Retinal pigment epithelial cell (primary cell): ENCODE results near the gene C4BPB.

Source experiments
- DNase-seq: peaks from one replicate; pipeline ENCODE4 v3.0.0-alpha.2; 2010; ENCODE audit warnings: low read depth
- H3K4me3 ChIP-seq: 2 replicates; pipeline ENCODE4 v1.5.1; 2011; ENCODE audit warnings: mild to moderate bottlenecking, low read length, control low read depth, moderate library complexity
- CTCF ChIP-seq: conservative IDR thresholded peaks from 2 replicates; pipeline ENCODE4 v1.5.1; 2011; ENCODE audit warnings: low read depth, low read length, control low read depth, inconsistent platforms

C4BPB gene

GRCh38 chr1:207097871-207098324 is 9.2 kb downstream of the C4BPB start:
- no peak for DNase-seq
- no peak overlapping the region for H3K4me3 ChIP-seq
- no peak for TF ChIP-seq CTCF

- no peak for TF ChIP-seq CTCF
- no peak overlapping the region for H3K4me3 ChIP-seq
- DNase-seq: no peak
Observed at GRCh38 chr1:207101720-207102119, 13.1 kb downstream of the C4BPB start.

- TF ChIP-seq CTCF: no peak
- no peak for DNase-seq
- no peak overlapping the region for H3K4me3 ChIP-seq
Observed at GRCh38 chr1:207102146-207102545, 13.5 kb downstream of the C4BPB start.

- H3K4me3 ChIP-seq: no peak overlapping the region
- TF ChIP-seq CTCF: no peak
- no peak for DNase-seq
Observed at GRCh38 chr1:207102659-207103058, 14.0 kb downstream of the C4BPB start.

- no peak within 1 kb of the TSS for H3K4me3 ChIP-seq
- no peak for TF ChIP-seq CTCF
- DNase-seq: no peak
Observed at GRCh38 chr1:207103892-207104373, 15.3 kb downstream of the C4BPB start, which contains the start of gene C4BPA. TSS of gene C4BPA (plus strand) at chr1:207104233. CDS start at chr1:207113026, 8,793 bp downstream.

GRCh38 chr1:207109004-207109403 is 20.3 kb downstream of the C4BPB start:
- no peak for TF ChIP-seq CTCF
- no peak overlapping the region for H3K4me3 ChIP-seq
- no peak for DNase-seq

GRCh38 chr1:207112616-207113296 is 24.1 kb downstream of the C4BPB start:
- TF ChIP-seq CTCF: no peak
- no peak for DNase-seq
- H3K4me3 ChIP-seq: no peak overlapping the region
